Mesenchymal stem cell (in vitro differentiated cells and primary cell): Measurements from ENCODE around the gene SLC25A39.
A peak's percentile ranks its signal among the peaks of the same experiment; 100 is the strongest.

Experiments used
- DNase-seq: peaks from one replicate; pipeline ENCODE4 v3.0.0-alpha.2; 2013
- H2AFZ ChIP-seq: one replicate; pipeline ENCODE4 v1.6.1; 2013; ENCODE audit warnings: low read depth, mild to moderate bottlenecking, control low read depth, inconsistent platforms, low read length, moderate library complexity
- H2AK5ac ChIP-seq: 2 replicates; pipeline ENCODE4 v1.6.1; 2013; ENCODE audit warnings: low read length, moderate library complexity, mild to moderate bottlenecking, inconsistent platforms; ENCODE audit not compliant: severe bottlenecking
- H2BK120ac ChIP-seq: one replicate; pipeline ENCODE4 v1.6.1; 2013; ENCODE audit warnings: low read depth, mild to moderate bottlenecking, inconsistent platforms, low read length, moderate library complexity
- H2BK12ac ChIP-seq, 2 experiments: one replicate each; pipeline ENCODE4 v1.6.1; 2013; ENCODE audit warnings: inconsistent platforms in 2 of 2, low read length in 2 of 2, mild to moderate bottlenecking in 2 of 2, moderate library complexity in 2 of 2, control low read depth in 1 of 2
- H2BK15ac ChIP-seq: one replicate; pipeline ENCODE4 v1.6.1; 2013; ENCODE audit warnings: mild to moderate bottlenecking, low read depth, inconsistent platforms; ENCODE audit not compliant: poor library complexity, severe bottlenecking
- H2BK5ac ChIP-seq: 2 replicates; pipeline ENCODE4 v1.6.1; 2013; ENCODE audit warnings: low read depth, mild to moderate bottlenecking, low read length, control low read depth, inconsistent platforms; ENCODE audit not compliant: poor library complexity, severe bottlenecking
- H3K14ac ChIP-seq, 2 experiments: one replicate each; pipeline ENCODE4 v1.6.1; 2013; ENCODE audit warnings: inconsistent platforms in 2 of 2, low read length in 2 of 2, control low read depth in 1 of 2, mild to moderate bottlenecking in 1 of 2, moderate library complexity in 1 of 2
- H3K18ac ChIP-seq, 2 experiments: one replicate each; pipeline ENCODE4 v1.6.1; 2013; ENCODE audit warnings: inconsistent platforms in 2 of 2, low read length in 2 of 2, control low read depth in 1 of 2, low read depth in 1 of 2, mild to moderate bottlenecking in 1 of 2
- H3K23ac ChIP-seq, 2 experiments: one replicate each; pipeline ENCODE4 v1.6.1; 2013; ENCODE audit warnings: inconsistent platforms in 2 of 2, low read length in 2 of 2, mild to moderate bottlenecking in 2 of 2, moderate library complexity in 2 of 2, control low read depth in 1 of 2
- H3K27ac ChIP-seq: 2 replicates; pipeline ENCODE4 v1.5.1; 2013; ENCODE audit warnings: mild to moderate bottlenecking, moderate library complexity, low read length, control low read depth, inconsistent platforms; ENCODE audit not compliant: poor library complexity, severe bottlenecking
- H3K27me3 ChIP-seq, 2 experiments: 2 replicates each; pipeline versions ENCODE4 v1.6.1 to v1.7.0; 2013; ENCODE audit warnings: low read length in 2 of 2, mild to moderate bottlenecking in 2 of 2, moderate library complexity in 2 of 2, control low read depth in 1 of 2, inconsistent platforms in 1 of 2; ENCODE audit not compliant: control insufficient read depth in 1 of 2, insufficient read depth in 1 of 2
- H3K36me3 ChIP-seq, 2 experiments: 2 replicates each; pipeline versions ENCODE4 v1.6.1 to v1.7.0; 2013; ENCODE audit warnings: low read length in 2 of 2, control low read depth in 1 of 2, inconsistent platforms in 1 of 2, low read depth in 1 of 2, mild to moderate bottlenecking in 1 of 2; ENCODE audit not compliant: insufficient read depth in 2 of 2, control insufficient read depth in 1 of 2
- H3K4ac ChIP-seq, 2 experiments: one replicate each; pipeline ENCODE4 v1.6.1; 2013; ENCODE audit warnings: inconsistent platforms in 2 of 2, low read length in 2 of 2, mild to moderate bottlenecking in 2 of 2, moderate library complexity in 2 of 2, control low read depth in 1 of 2, low read depth in 1 of 2
- H3K4me1 ChIP-seq: 2 replicates; pipeline ENCODE4 v1.6.1; 2013; ENCODE audit warnings: low read depth, low read length, control low read depth; ENCODE audit not compliant: control insufficient read depth, insufficient read depth
- H3K4me2 ChIP-seq: 2 replicates; pipeline ENCODE4 v1.6.1; 2013; ENCODE audit warnings: low read length, mild to moderate bottlenecking, inconsistent platforms; ENCODE audit not compliant: poor library complexity, severe bottlenecking
- H3K4me3 ChIP-seq, 2 experiments: 2 replicates each; pipeline versions ENCODE4 v1.5.1 to v1.7.0; 2013; ENCODE audit warnings: low read length in 2 of 2, mild to moderate bottlenecking in 2 of 2, control low read depth in 1 of 2, low read depth in 1 of 2; ENCODE audit not compliant: insufficient read depth in 1 of 2
- H3K79me1 ChIP-seq: replicated peaks from 2 replicates; pipeline ENCODE4 v1.6.1; 2013; ENCODE audit warnings: mild to moderate bottlenecking, control low read depth, low read length, inconsistent platforms; ENCODE audit not compliant: poor library complexity, severe bottlenecking
- H3K9ac ChIP-seq: 2 replicates; pipeline ENCODE4 v1.7.0; 2013; ENCODE audit warnings: mild to moderate bottlenecking, low read length, moderate library complexity
- H3K9me3 ChIP-seq: 2 replicates; pipeline ENCODE4 v1.7.0; 2013; ENCODE audit warnings: mild to moderate bottlenecking, low read length; ENCODE audit not compliant: control insufficient read depth
- H4K8ac ChIP-seq: one replicate; pipeline ENCODE4 v1.6.1; 2013; ENCODE audit warnings: inconsistent platforms, mild to moderate bottlenecking, low read length, moderate library complexity
- H4K91ac ChIP-seq: one replicate; pipeline ENCODE4 v1.6.1; 2013; ENCODE audit warnings: mild to moderate bottlenecking, low read length, inconsistent platforms
- WGBS: methylation state at CpG from one replicate; pipeline ENCODE4 v1.1.7; 2013; ENCODE audit warnings: mixed read lengths; 5-methylcytosine and 5-hydroxymethylcytosine counted together

The SLC25A39 gene

DNA sequence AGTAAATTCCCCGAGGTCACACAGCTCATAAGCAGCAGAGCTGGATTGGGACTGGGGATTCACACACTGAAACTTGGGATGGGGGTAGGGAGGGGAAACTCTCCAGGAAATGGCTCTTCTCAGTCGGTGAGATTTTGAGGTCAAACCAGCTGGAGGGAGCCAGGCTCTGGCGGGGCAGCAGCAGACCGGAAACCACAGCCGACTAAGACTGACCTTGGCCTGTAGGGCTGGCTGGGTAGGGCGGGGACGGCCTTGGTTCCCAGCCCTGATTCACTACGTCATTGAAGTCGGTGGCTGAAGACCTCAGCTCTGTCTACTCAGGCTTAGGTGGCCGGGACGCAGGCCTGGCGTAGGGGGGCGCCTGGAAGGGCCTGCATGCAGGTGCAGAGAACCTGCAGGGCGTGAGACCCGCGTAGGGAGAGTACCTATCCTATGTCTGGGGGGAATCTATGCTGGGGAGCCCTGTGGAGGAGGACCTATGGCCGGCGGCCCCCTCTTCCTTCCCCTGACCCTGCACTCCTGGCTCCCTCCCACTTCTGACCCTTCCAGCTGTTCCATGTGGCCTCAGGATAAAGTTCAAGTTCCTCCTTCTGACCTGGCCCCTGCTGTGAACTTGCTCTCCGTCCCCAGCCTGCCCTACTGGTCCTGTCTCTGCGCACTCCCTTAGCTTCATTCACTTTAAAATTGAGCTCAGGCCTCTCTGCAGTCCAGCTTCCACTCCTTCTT lies 44.8 kb downstream of the SLC25A39 start:
- H3K36me3 ChIP-seq, result no peaks in the 10 kb centered on the region
- peak overlapping the region; percentile 22 for H3K27ac ChIP-seq
- peak overlapping the region; percentile 64 for H2BK15ac ChIP-seq
- H2BK12ac ChIP-seq, result peak overlapping the region in 1 of 2 experiments; percentile 96
- peaks cover 0 to 4% of the 10 kb centered on the region in 2 experiments for H3K27me3 ChIP-seq
- no peaks in the 10 kb centered on the region for H3K9me3 ChIP-seq
- H3K4me1 ChIP-seq, result peaks cover 14% of the 10 kb centered on the region
- H3K4me3 ChIP-seq, result no peak overlapping the region
- H3K79me1 ChIP-seq, result no peaks in the 10 kb centered on the region
- peak overlapping the region; percentile 29 for H3K4me2 ChIP-seq
- H2AK5ac ChIP-seq, result no peak overlapping the region
- H2AFZ ChIP-seq, result peak overlapping the region; percentile 18
- peak overlapping the region in 1 of 2 experiments; percentile 21 for H3K4ac ChIP-seq
- 31% methylated on average over 20 of the region's 20 CpGs for WGBS
- H3K14ac ChIP-seq, result peak overlapping the region in 1 of 2 experiments; percentile 66
- peak overlapping the region; percentile 20 for H4K8ac ChIP-seq
- peak overlapping the region; percentile 8 for H3K9ac ChIP-seq
- no peak overlapping the region for H3K23ac ChIP-seq
- H3K18ac ChIP-seq, result peak overlapping the region in 1 of 2 experiments; percentile 62
- H2BK120ac ChIP-seq, result peak overlapping the region; percentile 37
- H4K91ac ChIP-seq, result peak overlapping the region; percentile 70
- no peak overlapping the region for H2BK5ac ChIP-seq
- peak; percentile 96 for DNase-seq

DNA sequence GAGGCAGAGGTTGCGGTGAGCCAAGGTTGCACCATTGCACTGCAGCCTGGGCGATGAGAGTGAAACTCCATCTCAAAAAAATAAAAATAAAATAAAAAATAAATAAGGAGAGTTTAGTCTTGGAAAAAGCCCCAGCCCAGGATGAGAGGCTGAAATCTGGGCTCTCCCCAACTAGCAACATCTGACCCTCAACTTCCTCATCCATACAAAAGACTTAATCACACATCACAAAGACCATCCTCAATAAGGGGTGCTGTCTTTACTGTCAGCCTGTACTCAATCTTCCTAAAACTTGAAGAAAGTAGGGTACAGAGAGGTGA lies 45.3 kb downstream of the SLC25A39 start:
- Histone ChIP-seq H2BK120ac (no peak overlapping the region), H3K23ac (no peak overlapping the region), H3K27ac (peak overlapping the region; percentile 22), H2BK12ac (no peak overlapping the region), H3K4me1 (peaks cover 14% of the 10 kb centered on the region), H3K9ac (peak overlapping the region; percentile 4), H2BK5ac (no peak overlapping the region), H3K9me3 (no peaks in the 10 kb centered on the region), H3K36me3 (no peaks in the 10 kb centered on the region), H3K27me3 (peaks cover 0 to 5% of the 10 kb centered on the region in 2 experiments), H3K14ac (no peak overlapping the region), H3K4me2 (no peak overlapping the region), H3K4ac (no peak overlapping the region), H2AK5ac (no peak overlapping the region), H2BK15ac (no peak overlapping the region), H4K91ac (no peak overlapping the region), H2AFZ (peak overlapping the region; percentile 18), H3K79me1 (no peaks in the 10 kb centered on the region), H3K4me3 (no peak overlapping the region), H3K18ac (no peak overlapping the region), H4K8ac (no peak overlapping the region)
- DNase-seq, result no peak
- no CpG with 5 or more reads among the region's 2 CpGs for whole genome bisulfite sequencing

DNA sequence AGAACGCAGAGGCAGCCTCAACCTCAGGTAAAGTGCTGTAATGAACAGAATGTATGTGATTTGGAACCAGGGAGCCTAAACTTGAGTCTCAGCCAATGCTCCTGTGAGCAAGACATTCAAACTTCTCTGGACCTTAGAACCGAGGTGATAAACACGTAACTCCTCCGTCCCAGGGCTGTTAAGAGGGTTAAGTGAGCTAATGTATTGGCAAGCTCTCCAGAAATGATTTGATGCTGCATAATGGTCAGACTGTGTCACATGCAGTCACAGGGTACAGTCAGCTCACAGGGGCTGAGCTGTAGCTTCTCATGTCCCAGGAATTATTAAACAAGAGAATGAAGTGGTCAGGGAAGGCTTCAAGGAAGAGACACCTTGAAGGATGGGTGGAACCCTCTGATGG lies 46.6 kb downstream of the SLC25A39 start:
- H4K91ac ChIP-seq, result no peak overlapping the region
- H3K79me1 ChIP-seq, result no peaks in the 10 kb centered on the region
- no peak overlapping the region for H3K27ac ChIP-seq
- H3K18ac ChIP-seq, result no peak overlapping the region
- H3K23ac ChIP-seq, result no peak overlapping the region
- peaks cover 14% of the 10 kb centered on the region for H3K4me1 ChIP-seq
- WGBS, result 91% methylated on average over 4 of the region's 4 CpGs
- DNase-seq, result peak; percentile 22
- no peak overlapping the region for H2AK5ac ChIP-seq
- H2BK5ac ChIP-seq, result no peak overlapping the region
- no peak overlapping the region for H3K9ac ChIP-seq
- no peak overlapping the region for H2BK120ac ChIP-seq
- H2BK15ac ChIP-seq, result no peak overlapping the region
- peaks cover 4 to 5% of the 10 kb centered on the region in 2 experiments for H3K27me3 ChIP-seq
- no peak overlapping the region for H3K4me2 ChIP-seq
- no peaks in the 10 kb centered on the region for H3K9me3 ChIP-seq
- H3K4ac ChIP-seq, result no peak overlapping the region
- H2BK12ac ChIP-seq, result peak overlapping the region in 1 of 2 experiments; percentile 46
- no peaks in the 10 kb centered on the region for H3K36me3 ChIP-seq
- H4K8ac ChIP-seq, result no peak overlapping the region
- H3K14ac ChIP-seq, result no peak overlapping the region
- H2AFZ ChIP-seq, result no peak overlapping the region
- no peak overlapping the region for H3K4me3 ChIP-seq

DNA sequence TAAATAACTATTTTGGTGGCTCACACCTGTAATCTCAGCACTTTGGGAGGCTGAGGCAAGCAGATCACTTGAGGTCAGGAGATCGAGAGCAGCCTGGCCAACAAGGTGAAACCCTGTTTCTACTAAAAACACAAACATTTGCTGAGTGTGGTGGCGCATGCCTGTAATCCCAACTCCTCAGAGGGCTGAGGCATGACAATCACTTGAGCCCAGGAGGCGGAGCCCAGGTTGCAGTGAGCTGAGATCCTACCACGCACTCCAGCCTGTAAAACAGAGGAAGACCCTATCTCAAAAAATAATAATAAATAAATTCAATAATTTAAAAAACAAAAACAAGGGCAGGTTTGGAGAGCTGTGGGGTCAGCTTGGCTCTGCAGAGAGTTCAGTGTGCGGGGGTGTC lies 51.0 kb downstream of the SLC25A39 start:
- H2BK15ac ChIP-seq, result no peak overlapping the region

More for the DNA sequence above, 51.0 kb downstream of the SLC25A39 start:
- H4K91ac ChIP-seq, result no peak overlapping the region
- no peak overlapping the region for H3K9ac ChIP-seq
- no peak overlapping the region for H3K4me3 ChIP-seq
- H3K23ac ChIP-seq, result no peak overlapping the region
- H3K4me2 ChIP-seq, result no peak overlapping the region
- no peak for DNase-seq
- 64% methylated on average over 4 of the region's 5 CpGs for WGBS
- H2AFZ ChIP-seq, result no peak overlapping the region
- H3K27ac ChIP-seq, result no peak overlapping the region
- H3K14ac ChIP-seq, result no peak overlapping the region
- H2BK5ac ChIP-seq, result no peak overlapping the region
- no peaks in the 10 kb centered on the region for H3K36me3 ChIP-seq
- H3K4ac ChIP-seq, result no peak overlapping the region
- peaks cover 6% of the 10 kb centered on the region for H3K4me1 ChIP-seq
- no peaks in the 10 kb centered on the region for H3K79me1 ChIP-seq
- no peak overlapping the region for H2BK120ac ChIP-seq
- H2AK5ac ChIP-seq, result no peak overlapping the region
- no peaks in the 10 kb centered on the region for H3K9me3 ChIP-seq
- H2BK12ac ChIP-seq, result no peak overlapping the region
- peaks cover 11 to 27% of the 10 kb centered on the region in 2 experiments for H3K27me3 ChIP-seq
- no peak overlapping the region for H3K18ac ChIP-seq
- no peak overlapping the region for H4K8ac ChIP-seq
